B cell (primary cell): ENCODE data around the gene RABGAP1L.

Experiments used
- CTCF ChIP-seq: fragments of 200-600 bp; IDR thresholded peaks from one replicate; pipeline ENCODE4 v1.8.0; 2022; ENCODE audit warnings: antibody characterized with exemption, mild to moderate bottlenecking
- EZH2 ChIP-seq: IDR thresholded peaks from 2 replicates; pipeline ENCODE4 v1.6.1; 2012; ENCODE audit warnings: borderline replicate concordance, low read depth, mild to moderate bottlenecking, moderate library complexity, low read length; ENCODE audit not compliant: insufficient read depth, poor library complexity, severe bottlenecking

GRCh38 chr1:174971902-174972301, 812.6 kb downstream of the RABGAP1L start:
- no peak for TF ChIP-seq CTCF
- no peak for TF ChIP-seq EZH2
